ENCODE results near the gene MARS1.
"Not testable (repeated sequence)": the region's sequence is repeated elsewhere in the genome, so short reads cannot be mapped to it uniquely, and the experiment has no call there.

The MARS1 gene

GRCh38 chr12:57512665-57513064 is 24.8 kb downstream of the MARS1 start:
- H3K27ac ChIP-seq = no peak overlapping the region
- H3K36me3 ChIP-seq (ENCODE audit: control insufficient read depth, insufficient read depth, low read length) = no peaks in the 10 kb centered on the region
- H3K9me3 ChIP-seq (ENCODE audit: control insufficient read depth, low read length) = no peaks in the 10 kb centered on the region
- TF ChIP-seq CTCF (IDR thresholded peaks at IDR 0.05) = no peak
- H3K4me1 ChIP-seq = no peaks in the 10 kb centered on the region
- no peaks in the 10 kb centered on the region for H3K27me3 ChIP-seq (ENCODE audit: control insufficient read depth, insufficient read depth, low read length)
- H3K4me3 ChIP-seq (ENCODE audit: low read depth, low read length) = no peak overlapping the region
- no peak overlapping the region for H3K4me2 ChIP-seq (ENCODE audit: low read length)
- H2AFZ ChIP-seq = no peak overlapping the region
- H3K79me2 ChIP-seq = no peaks in the 10 kb centered on the region
- no peak overlapping the region for H3K9ac ChIP-seq

- no peak overlapping the region for H2AFZ ChIP-seq
- peaks cover 4% of the 10 kb centered on the region for H3K4me1 ChIP-seq
- TF ChIP-seq CTCF (IDR thresholded peaks at IDR 0.05) = no peak
- no peaks in the 10 kb centered on the region for H3K36me3 ChIP-seq (ENCODE audit: control insufficient read depth, insufficient read depth, low read length)
- no peaks in the 10 kb centered on the region for H3K27me3 ChIP-seq (ENCODE audit: control insufficient read depth, insufficient read depth, low read length)
- no peaks in the 10 kb centered on the region for H3K9me3 ChIP-seq (ENCODE audit: control insufficient read depth, low read length)
- no peak overlapping the region for H3K4me3 ChIP-seq (ENCODE audit: low read depth, low read length)
- H3K27ac ChIP-seq = no peak overlapping the region
- no peak overlapping the region for H3K4me2 ChIP-seq (ENCODE audit: low read length)
- no peak overlapping the region for H3K9ac ChIP-seq
- peaks cover 3% of the 10 kb centered on the region for H3K79me2 ChIP-seq
Measured at GRCh38 chr12:57513266-57513665, 25.4 kb downstream of the MARS1 start.

- not testable (repeated sequence) for H3K36me3 ChIP-seq (ENCODE audit: control insufficient read depth, insufficient read depth, low read length); H3K4me3 ChIP-seq (ENCODE audit: low read depth, low read length); H3K9me3 ChIP-seq (ENCODE audit: control insufficient read depth, low read length); H3K27me3 ChIP-seq (ENCODE audit: control insufficient read depth, insufficient read depth, low read length); H3K4me1 ChIP-seq; H3K27ac ChIP-seq; H3K79me2 ChIP-seq; H2AFZ ChIP-seq; H3K9ac ChIP-seq; H3K4me2 ChIP-seq (ENCODE audit: low read length)
Measured at GRCh38 chr12:57513677-57514076, 25.8 kb downstream of the MARS1 start.

GRCh38 chr12:57514246-57514645 is 26.4 kb downstream of the MARS1 start:
- not testable (repeated sequence) for H3K27ac ChIP-seq; H3K36me3 ChIP-seq (ENCODE audit: control insufficient read depth, insufficient read depth, low read length)

GRCh38 chr12:57514720-57515407 is 27.0 kb downstream of the MARS1 start:
- H3K4me3 ChIP-seq (ENCODE audit: low read depth, low read length) = no peak overlapping the region
- H2AFZ ChIP-seq = no peak overlapping the region
- H3K4me2 ChIP-seq (ENCODE audit: low read length) = no peak overlapping the region
- no peaks in the 10 kb centered on the region for H3K36me3 ChIP-seq (ENCODE audit: control insufficient read depth, insufficient read depth, low read length)
- H3K27me3 ChIP-seq (ENCODE audit: control insufficient read depth, insufficient read depth, low read length) = no peaks in the 10 kb centered on the region
- no peak overlapping the region for H3K27ac ChIP-seq
- peaks cover 12% of the 10 kb centered on the region for H3K4me1 ChIP-seq
- peaks cover 18% of the 10 kb centered on the region for H3K79me2 ChIP-seq
- no peak overlapping the region for H3K9ac ChIP-seq
- TF ChIP-seq CTCF (IDR thresholded peaks at IDR 0.05) = no peak
- H3K9me3 ChIP-seq (ENCODE audit: control insufficient read depth, low read length) = no peaks in the 10 kb centered on the region

More at GRCh38 chr12:57514246-57514645, 26.4 kb downstream of the MARS1 start:
- not testable (repeated sequence) for H3K4me2 ChIP-seq (ENCODE audit: low read length); H2AFZ ChIP-seq; H3K27me3 ChIP-seq (ENCODE audit: control insufficient read depth, insufficient read depth, low read length); H3K9ac ChIP-seq; H3K4me3 ChIP-seq (ENCODE audit: low read depth, low read length); H3K9me3 ChIP-seq (ENCODE audit: control insufficient read depth, low read length)
- Histone ChIP-seq H3K79me2 (peaks cover 12% of the 10 kb centered on the region), H3K4me1 (peaks cover 12% of the 10 kb centered on the region)
